ENCODE measurements around the gene SLF2.

DNA sequence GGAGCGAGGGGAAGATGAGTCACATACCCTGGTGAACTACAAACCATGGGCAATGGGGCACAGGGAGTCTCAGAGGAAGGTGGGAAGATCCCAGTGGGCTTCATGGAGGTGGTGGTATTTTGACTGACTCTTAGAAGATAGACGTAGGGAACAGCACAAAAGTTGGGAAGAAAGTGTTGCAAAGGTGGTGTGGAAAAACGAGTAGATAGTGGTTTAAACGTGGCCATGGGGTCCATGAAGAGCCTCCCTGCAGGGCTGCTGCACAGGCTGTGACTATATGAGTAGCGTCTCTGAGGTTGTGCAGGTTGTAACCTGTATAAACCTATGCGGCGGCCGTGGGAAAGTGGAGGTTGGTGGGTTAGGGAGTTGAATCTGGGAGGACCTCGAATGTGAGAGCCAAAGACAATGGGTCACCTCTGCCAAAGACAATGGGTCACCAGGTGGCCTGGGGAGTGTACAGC is 100.6 kb downstream of the SLF2 start:
- TF ChIP-seq CTCF (IDR thresholded peaks at IDR 0.05) (no peak), POLR2A (IDR thresholded peaks at IDR 0.05) (no peak)

All from lower leg skin (tissue), 3 donors.